Activated T-helper 17 cell treated with anti-CD3 and anti-CD28 coated beads, Interleukin-2, amount 50 U/mL, for 72 hours (primary cell): ENCODE data around the gene TRAPPC10. TPM values are rescaled to one million over a fixed set of nuclear protein-coding genes. Genes with fewer than 3 reads are reported as not detected.
A peak's percentile ranks its signal among the peaks of the same experiment; 100 is the strongest.

ENCODE experiments used
- ATAC-seq: fragments of 150-1000 bp; cut with Tn5 transposase; replicated peaks from 2 replicates; pipeline ENCODE4 v1.10.0; 2021; ENCODE audit warnings: mild to moderate bottlenecking, moderate library complexity
- H3K27ac Mint-ChIP-seq: one replicate; pipeline ENCODE4 v1.8.0; 2022; ENCODE audit warnings: mixed read lengths
- H3K27me3 Mint-ChIP-seq: one replicate; pipeline ENCODE4 v1.8.0; 2022; ENCODE audit warnings: mixed read lengths
- H3K36me3 Mint-ChIP-seq: one replicate; pipeline ENCODE4 v1.8.0; 2022; ENCODE audit warnings: low read depth, mild to moderate bottlenecking, mixed read lengths
- H3K4me1 Mint-ChIP-seq: one replicate; pipeline ENCODE4 v1.8.0; 2022; ENCODE audit warnings: mixed read lengths
- H3K4me3 Mint-ChIP-seq: one replicate; pipeline ENCODE4 v1.8.0; 2022; ENCODE audit warnings: mild to moderate bottlenecking, mixed read lengths
- H3K9me3 Mint-ChIP-seq: one replicate; pipeline ENCODE4 v1.8.0; 2022; ENCODE audit warnings: mixed read lengths
- total RNA-seq, 2 donors: library from RNA; stranded (reverse); gene quantifications; one replicate each; pipeline ENCODE4 v1.2.3, GENCODE V29; 2022

Gene TRAPPC10
- total RNA-seq, 2 donors from 2014 or later = 48.5 to 72.8 TPM

- no peaks in the 10 kb centered on the region for H3K27me3 Mint-ChIP-seq
- peaks cover 77% of the 10 kb centered on the region for H3K36me3 Mint-ChIP-seq
- peaks cover 25% of the 10 kb centered on the region for H3K4me1 Mint-ChIP-seq
- H3K4me3 Mint-ChIP-seq = no peak overlapping the region
- no peak for ATAC-seq
- peak overlapping the region; percentile 6 for H3K27ac Mint-ChIP-seq
- no peaks in the 10 kb centered on the region for H3K9me3 Mint-ChIP-seq
Measured at GRCh38 chr21:44052830-44053226, 40.7 kb downstream of the TRAPPC10 start.

- Mint-ChIP-seq H3K4me1 (peaks cover 33% of the 10 kb centered on the region), H3K27me3 (no peaks in the 10 kb centered on the region), H3K27ac (peak overlapping the region; percentile 89), H3K9me3 (no peaks in the 10 kb centered on the region), H3K36me3 (peaks cover 77% of the 10 kb centered on the region), H3K4me3 (no peak overlapping the region)
- no peak for ATAC-seq
Measured at GRCh38 chr21:44053567-44053966, 41.5 kb downstream of the TRAPPC10 start.

- Mint-ChIP-seq H3K36me3 (peaks cover 79% of the 10 kb centered on the region), H3K9me3 (no peaks in the 10 kb centered on the region), H3K27me3 (no peaks in the 10 kb centered on the region), H3K4me1 (peaks cover 37% of the 10 kb centered on the region), H3K27ac (peak overlapping the region; percentile 89), H3K4me3 (no peak overlapping the region)
- no peak for ATAC-seq
Measured at GRCh38 chr21:44054710-44055109, 42.6 kb downstream of the TRAPPC10 start.

GRCh38 chr21:44057055-44057454 lies 44.9 kb downstream of the TRAPPC10 start:
- H3K4me3 Mint-ChIP-seq = peak overlapping the region; percentile 81
- H3K9me3 Mint-ChIP-seq = no peaks in the 10 kb centered on the region
- H3K27me3 Mint-ChIP-seq = no peaks in the 10 kb centered on the region
- peaks cover 79% of the 10 kb centered on the region for H3K36me3 Mint-ChIP-seq
- ATAC-seq = no peak
- H3K27ac Mint-ChIP-seq = peak overlapping the region; percentile 89
- peaks cover 37% of the 10 kb centered on the region for H3K4me1 Mint-ChIP-seq

GRCh38 chr21:44057960-44058651 lies 46.0 kb downstream of the TRAPPC10 start:
- no peaks in the 10 kb centered on the region for H3K9me3 Mint-ChIP-seq
- peak; percentile 93 for ATAC-seq
- peak overlapping the region; percentile 89 for H3K27ac Mint-ChIP-seq
- H3K4me3 Mint-ChIP-seq = peak overlapping the region; percentile 81
- H3K4me1 Mint-ChIP-seq = peaks cover 42% of the 10 kb centered on the region
- no peaks in the 10 kb centered on the region for H3K27me3 Mint-ChIP-seq
- peaks cover 79% of the 10 kb centered on the region for H3K36me3 Mint-ChIP-seq

GRCh38 chr21:44058652-44058964 lies 46.5 kb downstream of the TRAPPC10 start:
- peak overlapping the region; percentile 89 for H3K27ac Mint-ChIP-seq
- peaks cover 42% of the 10 kb centered on the region for H3K4me1 Mint-ChIP-seq
- H3K36me3 Mint-ChIP-seq = peaks cover 79% of the 10 kb centered on the region
- ATAC-seq = no peak
- H3K4me3 Mint-ChIP-seq = peak overlapping the region; percentile 81
- no peaks in the 10 kb centered on the region for H3K27me3 Mint-ChIP-seq
- no peaks in the 10 kb centered on the region for H3K9me3 Mint-ChIP-seq

- H3K27ac Mint-ChIP-seq = peak overlapping the region; percentile 89
- H3K4me3 Mint-ChIP-seq = peak overlapping the region; percentile 81
- H3K9me3 Mint-ChIP-seq = no peaks in the 10 kb centered on the region
- H3K36me3 Mint-ChIP-seq = peaks cover 79% of the 10 kb centered on the region
- peaks cover 42% of the 10 kb centered on the region for H3K4me1 Mint-ChIP-seq
- no peaks in the 10 kb centered on the region for H3K27me3 Mint-ChIP-seq
- ATAC-seq = no peak
Measured at GRCh38 chr21:44058981-44059380, 46.9 kb downstream of the TRAPPC10 start.

GRCh38 chr21:44059710-44060109 lies 47.6 kb downstream of the TRAPPC10 start:
- Mint-ChIP-seq H3K9me3 (no peaks in the 10 kb centered on the region), H3K36me3 (peaks cover 79% of the 10 kb centered on the region), H3K27me3 (no peaks in the 10 kb centered on the region), H3K4me3 (peak overlapping the region; percentile 81), H3K4me1 (peaks cover 47% of the 10 kb centered on the region), H3K27ac (peak overlapping the region; percentile 89)
- ATAC-seq = no peak

- H3K27ac Mint-ChIP-seq = peak overlapping the region; percentile 33
- peaks cover 80% of the 10 kb centered on the region for H3K36me3 Mint-ChIP-seq
- peaks cover 48% of the 10 kb centered on the region for H3K4me1 Mint-ChIP-seq
- no peak overlapping the region for H3K4me3 Mint-ChIP-seq
- H3K27me3 Mint-ChIP-seq = no peaks in the 10 kb centered on the region
- H3K9me3 Mint-ChIP-seq = no peaks in the 10 kb centered on the region
- ATAC-seq = no peak
Measured at GRCh38 chr21:44062380-44062779, 50.3 kb downstream of the TRAPPC10 start.

- Mint-ChIP-seq H3K9me3 (no peaks in the 10 kb centered on the region), H3K36me3 (peaks cover 82% of the 10 kb centered on the region), H3K27ac (peak overlapping the region; percentile 33), H3K4me1 (peaks cover 46% of the 10 kb centered on the region), H3K4me3 (peak overlapping the region; percentile 73), H3K27me3 (no peaks in the 10 kb centered on the region)
- no peak for ATAC-seq
Measured at GRCh38 chr21:44063151-44063912, 51.2 kb downstream of the TRAPPC10 start.

- H3K4me3 Mint-ChIP-seq = peak overlapping the region; percentile 73
- H3K27ac Mint-ChIP-seq = peak overlapping the region; percentile 81
- ATAC-seq = peak; percentile 69
- H3K36me3 Mint-ChIP-seq = peaks cover 82% of the 10 kb centered on the region
- peaks cover 33% of the 10 kb centered on the region for H3K4me1 Mint-ChIP-seq
- H3K27me3 Mint-ChIP-seq = no peaks in the 10 kb centered on the region
- no peaks in the 10 kb centered on the region for H3K9me3 Mint-ChIP-seq
Measured at GRCh38 chr21:44064852-44065403, 52.8 kb downstream of the TRAPPC10 start.

GRCh38 chr21:44065428-44065827 lies 53.3 kb downstream of the TRAPPC10 start:
- Mint-ChIP-seq H3K27me3 (no peaks in the 10 kb centered on the region), H3K4me1 (peaks cover 33% of the 10 kb centered on the region), H3K9me3 (no peaks in the 10 kb centered on the region), H3K27ac (peak overlapping the region; percentile 81), H3K4me3 (peak overlapping the region; percentile 73), H3K36me3 (peaks cover 84% of the 10 kb centered on the region)
- ATAC-seq = peak; percentile 98

- H3K27me3 Mint-ChIP-seq = no peaks in the 10 kb centered on the region
- peak overlapping the region; percentile 81 for H3K27ac Mint-ChIP-seq
- no peaks in the 10 kb centered on the region for H3K9me3 Mint-ChIP-seq
- peaks cover 33% of the 10 kb centered on the region for H3K4me1 Mint-ChIP-seq
- no peak for ATAC-seq
- peaks cover 91% of the 10 kb centered on the region for H3K36me3 Mint-ChIP-seq
- peak overlapping the region; percentile 73 for H3K4me3 Mint-ChIP-seq
Measured at GRCh38 chr21:44066116-44066515, 54.0 kb downstream of the TRAPPC10 start.

GRCh38 chr21:44067011-44067839 lies 55.1 kb downstream of the TRAPPC10 start:
- Mint-ChIP-seq H3K27me3 (no peaks in the 10 kb centered on the region), H3K27ac (peak overlapping the region; percentile 81), H3K9me3 (no peaks in the 10 kb centered on the region), H3K4me1 (peaks cover 33% of the 10 kb centered on the region), H3K36me3 (peaks cover 98% of the 10 kb centered on the region), H3K4me3 (no peak overlapping the region)
- no peak for ATAC-seq
